ENCODE data around the gene CASP12.
"Not testable (repeated sequence)": the region's sequence is repeated elsewhere in the genome, so short reads cannot be mapped to it uniquely, and the experiment has no call there.

Gene CASP12

GRCh38 chr11:104897891-104898684, at the start of gene CASP12:
TSS of gene CASP12 (minus strand) at chr11:104898460.
- DNase-seq (ENCODE audit: low spot score), result no peak

- peak; percentile 83 for DNase-seq (ENCODE audit: low spot score)
Observed at GRCh38 chr11:104946907-104947306, 48.6 kb upstream of the CASP12 start.

- DNase-seq (ENCODE audit: low spot score), result no peak
Observed at GRCh38 chr11:104944076-104944475, 45.8 kb upstream of the CASP12 start.

- no peak for DNase-seq (ENCODE audit: low spot score)
Observed at GRCh38 chr11:104943561-104943960, 45.3 kb upstream of the CASP12 start.

GRCh38 chr11:104934594-104934993, 36.3 kb upstream of the CASP12 start:
- no peak for DNase-seq (ENCODE audit: low spot score)

GRCh38 chr11:104934073-104934472, 35.8 kb upstream of the CASP12 start:
- not testable (repeated sequence) for DNase-seq (ENCODE audit: low spot score)

- DNase-seq (ENCODE audit: low spot score), result no peak
Observed at GRCh38 chr11:104928811-104929210, 30.6 kb upstream of the CASP12 start.

GRCh38 chr11:104926771-104927611, 28.7 kb upstream of the CASP12 start:
- DNase-seq (ENCODE audit: low spot score), result no peak

GRCh38 chr11:104925850-104926249, 27.6 kb upstream of the CASP12 start:
- no peak for DNase-seq (ENCODE audit: low spot score)

GRCh38 chr11:104918113-104918824, 20.0 kb upstream of the CASP12 start:
- DNase-seq (ENCODE audit: low spot score), result no peak

- no peak for DNase-seq (ENCODE audit: low spot score)
Observed at GRCh38 chr11:104917271-104918112, 19.2 kb upstream of the CASP12 start.

GRCh38 chr11:104916442-104916841, 18.2 kb upstream of the CASP12 start:
- DNase-seq (ENCODE audit: low spot score), result peak; percentile 12

- DNase-seq (ENCODE audit: low spot score), result no peak
Observed at GRCh38 chr11:104912102-104912501, 13.8 kb upstream of the CASP12 start.

- DNase-seq (ENCODE audit: low spot score), result no peak
Observed at GRCh38 chr11:104908186-104908531, 9.9 kb upstream of the CASP12 start.

- no peak for DNase-seq (ENCODE audit: low spot score)
Observed at GRCh38 chr11:104907521-104908185, 9.4 kb upstream of the CASP12 start.

- no peak for DNase-seq (ENCODE audit: low spot score)
Observed at GRCh38 chr11:104905271-104905670, 7.0 kb upstream of the CASP12 start.

- DNase-seq (ENCODE audit: low spot score), result no peak
Observed at GRCh38 chr11:104899226-104899625, 966 bp upstream of the CASP12 start.

- no peak for DNase-seq (ENCODE audit: low spot score)
Observed at GRCh38 chr11:104898685-104899013, 389 bp upstream of the CASP12 start.

GRCh38 chr11:104895634-104896033, 2.6 kb downstream of the CASP12 start:
- DNase-seq (ENCODE audit: low spot score), result no peak

GRCh38 chr11:104893876-104894275, 4.4 kb downstream of the CASP12 start:
- no peak for DNase-seq (ENCODE audit: low spot score)

Measured in kidney tubule cell (primary cell).